Uterus (tissue), 4 donors: ENCODE measurements around the gene CACNB1. TPM values are rescaled to one million over a fixed set of nuclear protein-coding genes. Genes with fewer than 3 reads are reported as not detected.

Source experiments
- DNase-seq, 2 donors: peaks; one replicate each; pipeline ENCODE4 v3.0.0-alpha.2; 2019 to 2020
- H3K27ac ChIP-seq, 2 donors: fragments of 200-600 bp; sonication (generic); 1 replicate in 1 of 2; 2 replicates in 1 of 2; pipeline ENCODE4 v1.5.1; 2016 to 2018
- H3K27me3 ChIP-seq, 2 donors: fragments of 200-600 bp; sonication (generic); one replicate each; pipeline ENCODE4 v1.5.1; 2018 to 2019; ENCODE audit warnings: control low read depth in 1 of 2
- H3K36me3 ChIP-seq, 2 donors: fragments of 200-600 bp; sonication (generic); one replicate each; pipeline ENCODE4 v1.5.1; 2019; ENCODE audit warnings: control low read depth in 1 of 2
- H3K4me1 ChIP-seq, 2 donors: fragments of 200-600 bp; sonication (generic); one replicate each; pipeline ENCODE4 v1.5.1; 2018 to 2019; ENCODE audit warnings: control low read depth in 1 of 2
- H3K4me3 ChIP-seq, 2 donors: fragments of 200-600 bp; sonication (generic); 1 replicate in 1 of 2; 2 replicates in 1 of 2; pipeline ENCODE4 v1.5.1; 2018 to 2019; ENCODE audit warnings: mild to moderate bottlenecking in 1 of 2
- H3K9me3 ChIP-seq, 2 donors: fragments of 200-600 bp; sonication (generic); one replicate each; pipeline ENCODE4 v1.5.1; 2019; ENCODE audit warnings: control low read depth in 1 of 2
- CTCF ChIP-seq, 4 experiments: fragments of 200-600 bp in 2 of 4; fragments of 450-650 bp in 2 of 4; sonication (generic) in 2 of 4; IDR thresholded peaks; one replicate each; pipeline ENCODE4 v1.5.1; 2016 to 2019; ENCODE audit warnings: antibody characterized with exemption in 4 of 4, mild to moderate bottlenecking in 2 of 4, moderate library complexity in 1 of 4
- POLR2A ChIP-seq, 2 donors: fragments of 450-650 bp; IDR thresholded peaks; one replicate each; pipeline ENCODE4 v1.6.1; 2016; ENCODE audit warnings: antibody characterized with exemption in 2 of 2, mild to moderate bottlenecking in 1 of 2, moderate library complexity in 1 of 2
- intact Hi-C: fragments of 100-400 bp; cut with DNase I; formaldehyde crosslinking; loops from one replicate; pipeline ENCODE4 v1.15.1; 2023; ENCODE audit warnings: low total_unique reads
- total RNA-seq, 4 donors: library from RNA; depleted of rRNA in 3 of 4; stranded (reverse); fragments of >200 nt in 3 of 4; gene quantifications; one replicate each; pipeline versions ENCODE4 v1.1.0 to v1.2.4, GENCODE V29; 2014 to 2023
- donor health status: DM: yes; HTN: yes; CAD: no.

The CACNB1 gene
- total RNA-seq, 4 donors from 2014 or later: 5.6 to 23.3 (median 8.4) TPM

GRCh38 chr17:39181303-39181702 is 16.2 kb downstream of the CACNB1 start:
- H3K4me1 ChIP-seq: no peaks in the 10 kb centered on the region
- no peak for TF ChIP-seq POLR2A (IDR thresholded peaks at IDR 0.05)
- no peak for TF ChIP-seq CTCF (IDR thresholded peaks at IDR 0.05)
- no peaks in the 10 kb centered on the region for H3K9me3 ChIP-seq
- H3K27me3 ChIP-seq: no peaks in the 10 kb centered on the region
- DNase-seq: no peak
- H3K36me3 ChIP-seq: no peaks in the 10 kb centered on the region
- intact Hi-C loops: no loop called here
- H3K4me3 ChIP-seq: no peak overlapping the region
- H3K27ac ChIP-seq: no peak overlapping the region

GRCh38 chr17:39178536-39178935 is 18.9 kb downstream of the CACNB1 start:
- Histone ChIP-seq H3K9me3 (no peaks in the 10 kb centered on the region), H3K4me1 (no peaks in the 10 kb centered on the region), H3K27me3 (no peaks in the 10 kb centered on the region), H3K36me3 (no peaks in the 10 kb centered on the region), H3K4me3 (no peak overlapping the region), H3K27ac (no peak overlapping the region)
- intact Hi-C loops: no loop called here
- DNase-seq: no peak
- TF ChIP-seq CTCF (IDR thresholded peaks at IDR 0.05) (no peak), POLR2A (IDR thresholded peaks at IDR 0.05) (no peak)

GRCh38 chr17:39177256-39177655 is 20.2 kb downstream of the CACNB1 start:
- H3K27ac ChIP-seq: no peak overlapping the region
- intact Hi-C loops: no loop called here
- H3K27me3 ChIP-seq: no peaks in the 10 kb centered on the region
- H3K4me3 ChIP-seq: no peak overlapping the region
- TF ChIP-seq POLR2A (IDR thresholded peaks at IDR 0.05) (no peak), CTCF (IDR thresholded peaks at IDR 0.05) (no peak)
- no peak for DNase-seq
- H3K4me1 ChIP-seq: no peaks in the 10 kb centered on the region
- no peaks in the 10 kb centered on the region for H3K36me3 ChIP-seq
- no peaks in the 10 kb centered on the region for H3K9me3 ChIP-seq

- TF ChIP-seq CTCF (IDR thresholded peaks at IDR 0.05) (no peak), POLR2A (IDR thresholded peaks at IDR 0.05) (no peak)
These were observed 21.8 kb downstream of the CACNB1 start for GRCh38 chr17:39175695-39176093.

GRCh38 chr17:39174920-39175694 is 22.4 kb downstream of the CACNB1 start:
- H3K9me3 ChIP-seq: no peaks in the 10 kb centered on the region
- DNase-seq: peak; percentile 76 to 84
- H3K27me3 ChIP-seq: no peaks in the 10 kb centered on the region
- no peak overlapping the region for H3K4me3 ChIP-seq
- TF ChIP-seq POLR2A (IDR thresholded peaks at IDR 0.05) (no peak), CTCF (IDR thresholded peaks at IDR 0.05) (peak; percentile 60 to 87 (median 74))
- intact Hi-C loops: no loop called here
- no peaks in the 10 kb centered on the region for H3K4me1 ChIP-seq
- peak overlapping the region in 1 of 2 donors; percentile 21 for H3K27ac ChIP-seq
- H3K36me3 ChIP-seq: no peaks in the 10 kb centered on the region

More at GRCh38 chr17:39175695-39176093, 21.8 kb downstream of the CACNB1 start:
- H3K27me3 ChIP-seq: no peaks in the 10 kb centered on the region
- no peaks in the 10 kb centered on the region for H3K9me3 ChIP-seq
- H3K27ac ChIP-seq: no peak overlapping the region
- intact Hi-C loops: no loop called here
- DNase-seq: no peak
- H3K4me3 ChIP-seq: no peak overlapping the region
- H3K36me3 ChIP-seq: no peaks in the 10 kb centered on the region
- no peaks in the 10 kb centered on the region for H3K4me1 ChIP-seq
